ENCODE results near the gene LAMTOR1.
A peak's percentile ranks its signal among the peaks of the same experiment; 100 is the strongest.

Gene LAMTOR1

GRCh38 chr11:72081184-72081644, 21.9 kb downstream of the LAMTOR1 start:
- DNase-seq (ENCODE audit: low spot score) = no peak

DNA sequence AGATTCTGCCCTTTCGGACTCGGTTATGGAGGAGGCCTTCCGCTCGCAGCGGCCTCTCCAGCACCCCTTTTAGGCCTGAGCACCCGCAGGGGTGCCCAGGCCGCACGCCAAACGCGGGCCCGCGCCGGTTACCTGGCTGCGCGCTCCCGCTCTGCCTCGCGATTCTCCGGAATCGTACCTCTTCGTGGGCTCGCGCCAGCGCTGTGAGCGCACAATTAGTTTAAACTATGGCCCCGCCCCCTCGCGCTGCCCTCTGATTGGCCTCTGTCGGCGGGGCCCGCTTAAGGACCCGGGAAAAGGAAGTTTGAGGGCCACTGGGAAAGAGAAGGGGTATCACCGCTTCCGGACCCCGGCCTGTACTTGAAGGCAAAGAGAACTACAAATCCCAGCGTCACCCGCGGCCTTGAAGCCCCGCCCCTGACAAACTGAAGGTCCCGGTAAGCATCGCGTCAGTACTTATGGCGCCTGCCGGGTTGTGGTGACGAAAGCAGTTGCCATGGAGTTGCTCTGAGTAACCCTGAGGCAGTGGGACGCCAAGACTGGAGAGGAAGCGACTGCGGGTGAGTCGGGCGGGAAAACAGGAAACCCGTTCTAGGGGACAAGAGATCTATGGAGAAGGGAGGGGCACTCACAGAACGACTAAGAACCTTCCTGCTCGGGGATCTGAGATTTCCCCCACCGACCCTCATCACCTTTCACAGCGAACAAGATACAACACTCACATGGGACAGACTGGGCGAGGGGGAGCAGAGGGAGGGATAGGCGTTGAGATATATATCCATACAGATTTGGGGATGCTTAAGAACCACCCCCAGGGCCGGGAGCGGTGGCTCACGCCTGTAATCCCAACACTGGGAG, 22.5 kb downstream of the LAMTOR1 start, which contains the start of the genes LRRC51 and NUMA1:
TSS of gene LRRC51 (plus strand) at position 525 of the 858 bp plus-strand sequence. CDS start 8,234 bp downstream, outside the sequence.
TSS of gene NUMA1 (minus strand) at position 217 of the 858 bp plus-strand sequence. CDS start 44,599 bp downstream, outside the sequence.
- peak; percentile 95 for DNase-seq (ENCODE audit: low spot score)

DNA sequence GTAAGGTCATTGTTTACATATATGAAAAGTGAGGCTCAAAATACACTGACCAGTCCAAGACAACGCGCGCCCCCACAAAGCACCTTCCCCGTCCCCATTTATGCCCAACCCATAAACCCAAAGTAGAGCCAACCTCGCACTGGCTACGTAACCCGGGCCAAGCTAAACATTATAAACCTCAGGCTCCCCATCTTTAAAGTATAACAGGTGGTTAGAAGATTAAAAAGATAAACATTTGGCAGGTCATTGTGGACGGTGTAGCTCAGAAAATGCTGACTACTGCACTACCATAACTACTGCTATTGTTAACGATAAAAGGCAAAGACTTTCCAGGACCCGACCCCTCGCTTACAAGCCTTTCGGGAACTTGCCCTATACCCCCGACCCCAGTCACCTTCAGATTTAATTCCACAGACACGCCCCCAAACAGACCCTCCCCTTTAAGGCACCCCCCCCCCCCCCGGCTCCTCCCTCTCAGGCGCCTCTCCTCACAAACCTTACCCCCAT, 23.2 kb downstream of the LAMTOR1 start:
- DNase-seq (ENCODE audit: low spot score) = no peak

- DNase-seq (ENCODE audit: low spot score) = no peak
These were observed 24.6 kb downstream of the LAMTOR1 start for GRCh38 chr11:72078477-72078876.

- DNase-seq (ENCODE audit: low spot score) = no peak
These were observed 27.3 kb downstream of the LAMTOR1 start for GRCh38 chr11:72075756-72076155.

DNA sequence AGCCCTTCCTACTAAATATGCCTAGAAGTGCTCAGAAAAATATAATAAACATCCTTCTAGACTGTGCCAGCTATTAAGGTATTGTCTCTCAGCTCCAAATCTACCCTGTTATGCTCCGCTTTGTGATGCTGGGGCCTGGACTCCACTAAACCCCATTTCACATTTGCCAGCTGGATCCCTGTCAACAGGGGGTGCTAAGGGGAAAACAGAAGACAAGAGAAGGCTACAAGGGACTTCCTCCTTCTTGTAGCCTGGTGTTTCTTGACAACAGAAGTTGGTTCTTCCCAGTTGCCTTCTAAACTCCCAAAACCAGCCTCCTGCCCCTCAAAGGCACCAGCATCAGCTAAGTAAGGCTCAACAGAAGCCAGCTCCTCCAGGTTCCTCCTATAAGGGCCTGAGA, 28.0 kb downstream of the LAMTOR1 start:
- DNase-seq (ENCODE audit: low spot score) = no peak

- DNase-seq (ENCODE audit: low spot score) = no peak
These were observed 30.7 kb downstream of the LAMTOR1 start for GRCh38 chr11:72072348-72072747.

- no peak for DNase-seq (ENCODE audit: low spot score)
These were observed 32.6 kb downstream of the LAMTOR1 start for GRCh38 chr11:72070491-72070890.

- no peak for DNase-seq (ENCODE audit: low spot score)
These were observed 33.3 kb downstream of the LAMTOR1 start for GRCh38 chr11:72069787-72070251.

GRCh38 chr11:72069200-72069599, 33.9 kb downstream of the LAMTOR1 start:
- DNase-seq (ENCODE audit: low spot score) = no peak

DNA sequence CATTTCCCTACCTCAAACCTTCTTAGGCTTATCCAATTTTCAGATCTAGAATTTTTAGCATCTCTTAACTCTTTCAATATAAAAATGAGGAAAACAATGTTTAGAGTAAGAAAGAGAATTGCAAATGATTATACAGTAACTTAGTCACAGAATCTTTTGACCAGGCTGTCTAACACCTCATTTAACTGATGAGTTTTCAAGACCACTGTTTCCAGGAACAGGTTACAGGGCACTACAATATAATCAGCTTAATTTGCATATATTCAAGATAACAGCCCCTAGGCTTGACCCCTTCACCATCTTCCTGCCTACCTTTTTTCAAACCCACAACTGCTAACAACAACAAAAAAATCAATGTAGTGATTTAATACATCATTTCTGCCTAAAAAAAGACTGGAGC, 35.4 kb downstream of the LAMTOR1 start:
- DNase-seq (ENCODE audit: low spot score) = no peak

DNA sequence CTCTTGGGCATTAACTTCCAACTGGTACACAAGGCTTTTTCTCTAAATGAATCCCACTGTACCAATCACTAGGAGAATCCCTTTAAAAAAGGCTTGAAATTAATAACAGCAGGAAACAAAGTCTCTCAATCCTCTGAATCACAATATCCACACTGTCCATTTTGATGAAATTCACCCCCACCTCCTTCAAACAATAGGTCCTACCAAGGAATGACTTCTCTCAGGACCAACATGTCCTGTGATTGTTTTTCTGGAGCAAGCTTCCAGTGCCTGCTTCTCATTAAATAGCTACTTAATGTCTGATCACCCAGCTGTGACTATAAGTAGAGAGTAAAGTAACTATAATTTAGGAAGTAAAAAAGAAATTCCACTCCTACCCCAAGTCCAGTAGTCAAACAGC, 35.8 kb downstream of the LAMTOR1 start:
- no peak for DNase-seq (ENCODE audit: low spot score)

- no peak for DNase-seq (ENCODE audit: low spot score)
These were observed 36.2 kb downstream of the LAMTOR1 start for GRCh38 chr11:72066855-72067254.

- DNase-seq (ENCODE audit: low spot score) = peak; percentile 43
These were observed 41.2 kb downstream of the LAMTOR1 start for GRCh38 chr11:72061739-72062396.

- no peak for DNase-seq (ENCODE audit: low spot score)
These were observed 44.6 kb downstream of the LAMTOR1 start for GRCh38 chr11:72058416-72059034.

GRCh38 chr11:72048766-72049460, 54.2 kb downstream of the LAMTOR1 start:
- DNase-seq (ENCODE audit: low spot score) = no peak

Data from germinal center (tissue), 1 donor.